Activated T-cell treated with anti-CD3 and anti-CD28 coated beads, Interleukin-2, amount 50 U/mL, for 72 hours (primary cell): ENCODE measurements around the gene IFIT2. TPM values are rescaled to one million over a fixed set of nuclear protein-coding genes. Genes with fewer than 3 reads are reported as not detected.
"Not testable (repeated sequence)": the region's sequence is repeated elsewhere in the genome, so short reads cannot be mapped to it uniquely, and the experiment has no call there.

ENCODE experiments used
- ATAC-seq, 2 donors: fragments of 150-1000 bp; cut with Tn5 transposase; replicated peaks in 1 of 2; 2 replicates each; pipeline ENCODE4 v1.10.0; 2021; ENCODE audit warnings: moderate library complexity in 2 of 2, mild to moderate bottlenecking in 1 of 2
- DNase-seq, 2 donors: peaks; one replicate each; pipeline ENCODE4 v3.0.0; 2021 to 2022; ENCODE audit warnings: mixed read lengths in 1 of 2
- H3K27ac Mint-ChIP-seq: one replicate; pipeline ENCODE4 v1.8.0; 2022; ENCODE audit warnings: mild to moderate bottlenecking, moderate library complexity, mixed read lengths
- H3K27me3 Mint-ChIP-seq: one replicate; pipeline ENCODE4 v1.8.0; 2022; ENCODE audit warnings: low read depth, mixed read lengths
- H3K36me3 Mint-ChIP-seq, 2 donors: one replicate each; pipeline ENCODE4 v1.8.0; 2022; ENCODE audit warnings: mixed read lengths in 2 of 2, mild to moderate bottlenecking in 1 of 2; ENCODE audit not compliant: insufficient read depth in 2 of 2
- H3K4me1 Mint-ChIP-seq: one replicate; pipeline ENCODE4 v1.8.0; 2022; ENCODE audit warnings: low read depth, mixed read lengths
- H3K4me3 Mint-ChIP-seq, 2 donors: one replicate each; pipeline ENCODE4 v1.8.0; 2022; ENCODE audit warnings: mild to moderate bottlenecking in 2 of 2, mixed read lengths in 2 of 2, moderate library complexity in 2 of 2
- H3K9me3 Mint-ChIP-seq, 2 donors: one replicate each; pipeline ENCODE4 v1.8.0; 2022; ENCODE audit warnings: mixed read lengths in 2 of 2
- total RNA-seq, 2 donors: library from RNA; stranded (reverse); gene quantifications; one replicate each; pipeline ENCODE4 v1.2.3, GENCODE V29; 2022

IFIT2 gene
- total RNA-seq, 2 donors from 2014 or later = 10.8 to 36.0 TPM

GRCh38 chr10:89305766-89306433 lies 4.1 kb downstream of the IFIT2 start:
- ATAC-seq (no peak), DNase-seq (no peak)
- peaks cover 32% of the 10 kb centered on the region for H3K4me1 Mint-ChIP-seq
- H3K36me3 Mint-ChIP-seq = peaks cover 3 to 4% of the 10 kb centered on the region in 2 donors
- no peak overlapping the region for H3K4me3 Mint-ChIP-seq
- H3K27ac Mint-ChIP-seq = no peak overlapping the region
- no peaks in the 10 kb centered on the region for H3K27me3 Mint-ChIP-seq
- H3K9me3 Mint-ChIP-seq = peaks cover 4 to 5% of the 10 kb centered on the region in 2 donors

- H3K27ac Mint-ChIP-seq = no peak overlapping the region
Measured at GRCh38 chr10:89306434-89307268, 4.8 kb downstream of the IFIT2 start.

GRCh38 chr10:89307269-89307577 lies 5.4 kb downstream of the IFIT2 start:
- peaks cover 4 to 5% of the 10 kb centered on the region in 2 donors for H3K9me3 Mint-ChIP-seq
- H3K4me3 Mint-ChIP-seq = no peak overlapping the region
- H3K36me3 Mint-ChIP-seq = peaks cover 3 to 4% of the 10 kb centered on the region in 2 donors
- no peaks in the 10 kb centered on the region for H3K27me3 Mint-ChIP-seq
- no peak for DNase-seq
- ATAC-seq = no peak
- H3K27ac Mint-ChIP-seq = no peak overlapping the region
- peaks cover 21% of the 10 kb centered on the region for H3K4me1 Mint-ChIP-seq

More at GRCh38 chr10:89306434-89307268, 4.8 kb downstream of the IFIT2 start:
- no peak for ATAC-seq
- H3K36me3 Mint-ChIP-seq = peaks cover 3 to 4% of the 10 kb centered on the region in 2 donors
- no peak overlapping the region for H3K4me3 Mint-ChIP-seq
- no peaks in the 10 kb centered on the region for H3K27me3 Mint-ChIP-seq
- H3K4me1 Mint-ChIP-seq = peaks cover 27% of the 10 kb centered on the region
- peaks cover 4 to 5% of the 10 kb centered on the region in 2 donors for H3K9me3 Mint-ChIP-seq
- no peak for DNase-seq

- peaks cover 20% of the 10 kb centered on the region for H3K4me1 Mint-ChIP-seq
- H3K36me3 Mint-ChIP-seq = peaks cover 3 to 4% of the 10 kb centered on the region in 2 donors
- no peak for ATAC-seq
- H3K9me3 Mint-ChIP-seq = peaks cover 4 to 5% of the 10 kb centered on the region in 2 donors
- H3K4me3 Mint-ChIP-seq = no peak overlapping the region
- no peak for DNase-seq
- H3K27ac Mint-ChIP-seq = no peak overlapping the region
- H3K27me3 Mint-ChIP-seq = no peaks in the 10 kb centered on the region
Measured at GRCh38 chr10:89308266-89308665, 6.4 kb downstream of the IFIT2 start.

GRCh38 chr10:89308736-89309135 lies 6.9 kb downstream of the IFIT2 start:
- H3K9me3 Mint-ChIP-seq = peaks cover 4 to 5% of the 10 kb centered on the region in 2 donors
- ATAC-seq (no peak), DNase-seq (no peak)
- H3K27me3 Mint-ChIP-seq = no peaks in the 10 kb centered on the region
- no peak overlapping the region for H3K4me3 Mint-ChIP-seq
- peaks cover 19% of the 10 kb centered on the region for H3K4me1 Mint-ChIP-seq
- H3K27ac Mint-ChIP-seq = no peak overlapping the region
- peaks cover 3 to 4% of the 10 kb centered on the region in 2 donors for H3K36me3 Mint-ChIP-seq

GRCh38 chr10:89309156-89310055 lies 7.6 kb downstream of the IFIT2 start:
- ATAC-seq = no peak
- no peak overlapping the region for H3K4me3 Mint-ChIP-seq
- peaks cover 4 to 5% of the 10 kb centered on the region in 2 donors for H3K9me3 Mint-ChIP-seq
- no peak for DNase-seq
- no peaks in the 10 kb centered on the region for H3K27me3 Mint-ChIP-seq
- peaks cover 13% of the 10 kb centered on the region for H3K4me1 Mint-ChIP-seq
- no peak overlapping the region for H3K27ac Mint-ChIP-seq
- H3K36me3 Mint-ChIP-seq = peaks cover 3 to 4% of the 10 kb centered on the region in 2 donors

GRCh38 chr10:89310056-89310893 lies 8.4 kb downstream of the IFIT2 start:
- DNase-seq (no peak), ATAC-seq (peak in 1 of 2 donors; percentile 19)
- no peak overlapping the region for H3K27ac Mint-ChIP-seq
- H3K4me3 Mint-ChIP-seq = no peak overlapping the region
- H3K4me1 Mint-ChIP-seq = peaks cover 13% of the 10 kb centered on the region
- no peaks in the 10 kb centered on the region for H3K27me3 Mint-ChIP-seq
- H3K36me3 Mint-ChIP-seq = peaks cover 3 to 4% of the 10 kb centered on the region in 2 donors
- H3K9me3 Mint-ChIP-seq = peaks cover 4 to 5% of the 10 kb centered on the region in 2 donors

- peak; percentile 60 to 73 for ATAC-seq
- H3K27ac Mint-ChIP-seq = no peak overlapping the region
Measured at GRCh38 chr10:89312973-89313372, 11.1 kb downstream of the IFIT2 start.

GRCh38 chr10:89314676-89315075 lies 12.8 kb downstream of the IFIT2 start:
- no peaks in the 10 kb centered on the region for H3K27me3 Mint-ChIP-seq
- H3K36me3 Mint-ChIP-seq = peaks cover 2 to 6% of the 10 kb centered on the region in 2 donors
- H3K9me3 Mint-ChIP-seq = peaks cover 2 to 6% of the 10 kb centered on the region in 2 donors
- H3K27ac Mint-ChIP-seq = no peak overlapping the region
- H3K4me1 Mint-ChIP-seq = peaks cover 13% of the 10 kb centered on the region
- no peak overlapping the region for H3K4me3 Mint-ChIP-seq
- DNase-seq = no peak
- ATAC-seq = no peak

More at GRCh38 chr10:89312973-89313372, 11.1 kb downstream of the IFIT2 start:
- H3K36me3 Mint-ChIP-seq = peaks cover under 1 to 5% of the 10 kb centered on the region in 2 donors
- H3K9me3 Mint-ChIP-seq = peaks cover 2 to 6% of the 10 kb centered on the region in 2 donors
- peaks cover 13% of the 10 kb centered on the region for H3K4me1 Mint-ChIP-seq
- H3K27me3 Mint-ChIP-seq = no peaks in the 10 kb centered on the region
- H3K4me3 Mint-ChIP-seq = no peak overlapping the region
- DNase-seq = no peak

- H3K9me3 Mint-ChIP-seq, H3K36me3 Mint-ChIP-seq, ATAC-seq, H3K27me3 Mint-ChIP-seq, H3K4me1 Mint-ChIP-seq, H3K4me3 Mint-ChIP-seq, DNase-seq, H3K27ac Mint-ChIP-seq: not testable (repeated sequence)
Measured at GRCh38 chr10:89318047-89318446, 16.2 kb downstream of the IFIT2 start.

- not testable (repeated sequence) for H3K36me3 Mint-ChIP-seq, H3K4me3 Mint-ChIP-seq, H3K27ac Mint-ChIP-seq, DNase-seq, ATAC-seq, H3K9me3 Mint-ChIP-seq
- peaks cover 25% of the 10 kb centered on the region for H3K4me1 Mint-ChIP-seq
- H3K27me3 Mint-ChIP-seq = peaks cover 51% of the 10 kb centered on the region
Measured at GRCh38 chr10:89325081-89325480, 23.2 kb downstream of the IFIT2 start.

- peaks cover 59% of the 10 kb centered on the region for H3K27me3 Mint-ChIP-seq
- ATAC-seq, H3K27ac Mint-ChIP-seq: not testable (repeated sequence)
Measured at GRCh38 chr10:89325856-89326255, 24.0 kb downstream of the IFIT2 start.

More at GRCh38 chr10:89325856-89326255, 24.0 kb downstream of the IFIT2 start:
- H3K4me1 Mint-ChIP-seq = peaks cover 26% of the 10 kb centered on the region
- not testable (repeated sequence) for DNase-seq, H3K4me3 Mint-ChIP-seq, H3K36me3 Mint-ChIP-seq, H3K9me3 Mint-ChIP-seq
